HG03575 (cell line): Measurements from ENCODE around the gene SLC25A40.

Experiments used
- ATAC-seq: cut with Tn5 transposase; IDR thresholded peaks from one replicate; pipeline ENCODE4 v1.9.1; 2021; ENCODE audit not compliant: unreplicated experiment, insufficient number of reproducible peaks, low FRiP score; ENCODE audit errors: extremely low read depth

The SLC25A40 gene

GRCh38 chr7:87806150-87806549, 70.0 kb downstream of the SLC25A40 start:
- no peak for ATAC-seq

GRCh38 chr7:87797798-87798403, 78.3 kb downstream of the SLC25A40 start:
- ATAC-seq: peak; percentile 85

GRCh38 chr7:87797395-87797794, 78.8 kb downstream of the SLC25A40 start:
- ATAC-seq: no peak

GRCh38 chr7:87785368-87785995, 90.7 kb downstream of the SLC25A40 start:
- no peak for ATAC-seq

- ATAC-seq: no peak
Measured at GRCh38 chr7:87784424-87784823, 91.7 kb downstream of the SLC25A40 start.
